GM06990 (cell line): ENCODE data around the gene PSMD5.

Experiments
- DNase-seq: peaks from one replicate; pipeline ENCODE4 v3.0.0-alpha.2; 2011; ENCODE audit not compliant: insufficient read length; ENCODE audit errors: extremely low read depth
- H3K27me3 ChIP-seq: replicated peaks from 2 replicates; pipeline ENCODE4 v1.6.0; 2011; ENCODE audit warnings: low read length; ENCODE audit not compliant: control insufficient read depth, insufficient read depth
- H3K36me3 ChIP-seq: 2 replicates; pipeline ENCODE4 v1.5.1; 2011; ENCODE audit warnings: low read length; ENCODE audit not compliant: control insufficient read depth, insufficient read depth
- H3K4me3 ChIP-seq: replicated peaks from 2 replicates; pipeline ENCODE4 v1.5.1; 2011; ENCODE audit warnings: low read depth, mild to moderate bottlenecking, control low read depth, low read length
- TF ChIP-seq, protein P1 (sequence below): IDR thresholded peaks from 2 replicates; pipeline ENCODE4 v1.5.1; 2011; ENCODE audit warnings: low read length, control low read depth, mild to moderate bottlenecking, inconsistent platforms; ENCODE audit not compliant: insufficient read depth, poor library complexity, severe bottlenecking

PSMD5 gene

DNA sequence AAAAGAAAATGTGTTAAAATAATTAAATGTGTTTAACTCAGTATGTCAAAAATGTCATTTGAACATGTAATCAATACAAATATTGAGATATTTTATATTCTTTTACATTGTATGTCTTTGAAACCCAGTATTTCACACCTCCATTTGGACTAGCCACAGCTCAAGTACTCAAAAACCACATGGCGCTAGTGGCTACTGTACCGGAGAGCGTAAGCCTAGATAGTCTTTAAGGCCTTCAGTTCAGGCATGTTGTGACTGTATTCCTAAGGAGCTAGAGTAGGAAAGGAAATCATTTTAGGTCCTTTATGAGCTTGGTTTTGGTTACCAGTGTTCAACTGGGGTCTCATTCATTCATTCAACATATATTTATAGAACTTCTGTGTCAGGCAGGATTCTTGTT is 62.4 kb downstream of the PSMD5 start:
- no peak for DNase-seq
- H3K4me3 ChIP-seq: no peak overlapping the region
- H3K36me3 ChIP-seq: peaks cover 7% of the 10 kb centered on the region
- no peaks in the 10 kb centered on the region for H3K27me3 ChIP-seq
- TF ChIP-seq, protein P1, sequence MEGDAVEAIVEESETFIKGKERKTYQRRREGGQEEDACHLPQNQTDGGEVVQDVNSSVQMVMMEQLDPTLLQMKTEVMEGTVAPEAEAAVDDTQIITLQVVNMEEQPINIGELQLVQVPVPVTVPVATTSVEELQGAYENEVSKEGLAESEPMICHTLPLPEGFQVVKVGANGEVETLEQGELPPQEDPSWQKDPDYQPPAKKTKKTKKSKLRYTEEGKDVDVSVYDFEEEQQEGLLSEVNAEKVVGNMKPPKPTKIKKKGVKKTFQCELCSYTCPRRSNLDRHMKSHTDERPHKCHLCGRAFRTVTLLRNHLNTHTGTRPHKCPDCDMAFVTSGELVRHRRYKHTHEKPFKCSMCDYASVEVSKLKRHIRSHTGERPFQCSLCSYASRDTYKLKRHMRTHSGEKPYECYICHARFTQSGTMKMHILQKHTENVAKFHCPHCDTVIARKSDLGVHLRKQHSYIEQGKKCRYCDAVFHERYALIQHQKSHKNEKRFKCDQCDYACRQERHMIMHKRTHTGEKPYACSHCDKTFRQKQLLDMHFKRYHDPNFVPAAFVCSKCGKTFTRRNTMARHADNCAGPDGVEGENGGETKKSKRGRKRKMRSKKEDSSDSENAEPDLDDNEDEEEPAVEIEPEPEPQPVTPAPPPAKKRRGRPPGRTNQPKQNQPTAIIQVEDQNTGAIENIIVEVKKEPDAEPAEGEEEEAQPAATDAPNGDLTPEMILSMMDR: no peak

GRCh38 chr9:120779227-120779626 is 63.5 kb downstream of the PSMD5 start:
- peaks cover 7% of the 10 kb centered on the region for H3K36me3 ChIP-seq

DNA sequence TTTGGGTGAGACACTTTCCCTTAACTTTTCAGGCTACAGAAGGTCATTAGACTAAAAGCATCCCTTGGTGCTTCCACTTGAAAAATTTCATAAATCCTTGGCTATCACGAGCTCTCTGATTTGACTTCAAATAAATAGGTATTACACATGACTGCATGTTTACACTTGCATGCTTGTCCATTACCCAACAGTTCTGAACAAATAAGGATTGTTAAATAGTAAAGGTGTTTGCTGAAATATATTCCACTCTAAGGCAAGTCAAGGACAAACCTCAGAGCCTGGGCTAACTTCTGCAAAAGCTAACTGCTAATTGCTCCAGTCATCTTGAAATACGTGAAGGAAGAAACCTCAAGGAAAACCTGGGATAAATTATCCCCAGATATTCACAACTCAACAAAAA is 64.0 kb downstream of the PSMD5 start:
- DNase-seq: no peak
- H3K36me3 ChIP-seq: peaks cover 7% of the 10 kb centered on the region

More at GRCh38 chr9:120779227-120779626, 63.5 kb downstream of the PSMD5 start:
- TF ChIP-seq, protein P1: no peak
- Histone ChIP-seq H3K27me3 (no peaks in the 10 kb centered on the region), H3K4me3 (no peak overlapping the region)
- DNase-seq: no peak

GRCh38 chr9:120777229-120777628 is 65.5 kb downstream of the PSMD5 start:
- H3K36me3 ChIP-seq: peaks cover 4% of the 10 kb centered on the region
- TF ChIP-seq, protein P1: no peak
- no peaks in the 10 kb centered on the region for H3K27me3 ChIP-seq
- DNase-seq: no peak
- no peak overlapping the region for H3K4me3 ChIP-seq

More for the DNA sequence above, 64.0 kb downstream of the PSMD5 start:
- H3K27me3 ChIP-seq: no peaks in the 10 kb centered on the region
- TF ChIP-seq, protein P1: no peak
- H3K4me3 ChIP-seq: no peak overlapping the region

DNA sequence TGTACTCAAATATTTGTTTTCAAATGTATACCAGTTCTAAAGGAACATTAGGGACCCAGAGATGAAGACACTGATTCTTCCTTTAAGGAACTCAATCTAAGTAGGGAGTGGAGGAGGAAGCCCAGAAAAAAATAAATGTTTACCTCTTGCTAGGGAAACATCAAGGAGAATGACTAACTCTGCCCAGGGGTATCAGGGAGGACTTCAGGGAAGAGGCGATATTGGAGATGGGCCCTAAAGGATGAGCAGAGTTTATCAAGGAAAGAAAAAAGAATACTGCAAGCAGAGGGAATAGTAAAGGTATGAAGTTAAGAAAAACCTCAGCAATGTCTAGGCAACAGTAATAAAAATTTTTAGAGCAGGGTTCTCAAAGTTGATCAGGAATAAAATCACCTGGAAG is 65.9 kb downstream of the PSMD5 start:
- no peak for DNase-seq
- H3K4me3 ChIP-seq: no peak overlapping the region
- peaks cover 3% of the 10 kb centered on the region for H3K36me3 ChIP-seq
- H3K27me3 ChIP-seq: no peaks in the 10 kb centered on the region
- TF ChIP-seq, protein P1: no peak

DNA sequence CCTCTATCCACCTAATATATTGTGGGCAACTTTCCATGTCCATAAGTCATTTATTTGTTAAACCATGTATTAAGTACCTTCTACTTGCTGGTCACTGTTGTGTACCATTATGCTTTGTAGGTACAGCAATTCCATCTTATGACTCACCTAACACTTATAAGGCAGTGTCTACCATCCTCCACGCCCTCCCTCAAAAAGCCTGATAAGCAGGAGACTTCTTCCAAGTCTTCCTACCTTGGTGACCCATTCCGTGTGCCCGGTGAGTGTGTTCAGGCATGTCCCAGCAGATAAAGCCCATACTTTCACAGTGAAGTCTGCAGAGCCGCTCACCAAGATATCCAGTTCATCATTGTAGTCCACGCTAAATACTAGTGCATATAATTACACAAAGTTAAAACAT is 66.9 kb downstream of the PSMD5 start:
- H3K36me3 ChIP-seq: peaks cover 3% of the 10 kb centered on the region
- no peak overlapping the region for H3K4me3 ChIP-seq
- DNase-seq: no peak

More for the DNA sequence above, 66.9 kb downstream of the PSMD5 start:
- H3K27me3 ChIP-seq: no peaks in the 10 kb centered on the region
- TF ChIP-seq, protein P1: no peak
